Measurements from ENCODE around the gene SMARCD3. TPM values are rescaled to one million over a fixed set of nuclear protein-coding genes. Genes with fewer than 3 reads are reported as not detected.

The SMARCD3 gene
- 65.3 TPM for polyA plus RNA-seq (2013, experiment 1 of 2; ENCODE audit: insufficient read length)
- polyA plus RNA-seq (2013, experiment 2 of 2; ENCODE audit: insufficient read length), result 69.5 TPM

DNA sequence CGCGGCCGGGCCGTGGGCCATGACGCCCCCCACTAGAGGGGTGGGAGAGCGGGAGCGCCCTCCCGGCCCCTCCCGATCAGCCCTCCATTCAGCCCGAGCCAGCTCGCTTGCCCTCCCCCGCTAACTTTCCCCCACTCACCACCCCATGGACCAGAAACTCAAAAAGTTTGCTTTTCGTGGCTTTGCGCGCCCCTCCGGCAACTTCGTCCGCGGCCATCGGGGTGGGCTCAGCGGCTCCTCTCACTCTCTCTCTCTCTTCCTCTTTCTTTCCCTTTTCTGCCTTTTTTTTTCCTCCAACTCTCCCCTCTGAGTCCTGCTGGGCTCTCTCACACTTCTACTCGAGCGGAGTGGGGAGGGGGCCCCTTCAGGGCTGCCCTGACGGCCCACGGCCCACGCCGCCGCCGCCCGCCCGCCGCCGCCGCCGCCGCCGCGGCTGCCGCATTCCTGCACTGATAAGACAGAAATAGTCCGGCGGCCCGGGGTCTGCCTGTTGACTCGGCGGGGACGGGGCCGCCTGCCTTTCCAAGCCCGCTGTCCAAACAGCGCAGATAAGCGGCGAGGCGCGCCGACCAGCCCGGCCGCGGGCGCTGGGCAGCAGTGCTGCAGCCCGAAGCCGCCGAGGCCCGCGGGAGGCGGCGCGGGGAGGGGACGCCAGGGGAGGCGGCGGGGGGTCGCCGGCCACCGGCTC is at the start of gene SMARCD3:
Gene SMARCD3 (minus strand): TSS at position 349 of the 688 bp plus-strand sequence. CDS start 132 bp downstream, at position 217.
- peak; percentile 76 for DNase-seq

- DNase-seq, result no peak
Measured at GRCh38 chr7:151296202-151296992, 47.9 kb upstream of the SMARCD3 start.

DNA sequence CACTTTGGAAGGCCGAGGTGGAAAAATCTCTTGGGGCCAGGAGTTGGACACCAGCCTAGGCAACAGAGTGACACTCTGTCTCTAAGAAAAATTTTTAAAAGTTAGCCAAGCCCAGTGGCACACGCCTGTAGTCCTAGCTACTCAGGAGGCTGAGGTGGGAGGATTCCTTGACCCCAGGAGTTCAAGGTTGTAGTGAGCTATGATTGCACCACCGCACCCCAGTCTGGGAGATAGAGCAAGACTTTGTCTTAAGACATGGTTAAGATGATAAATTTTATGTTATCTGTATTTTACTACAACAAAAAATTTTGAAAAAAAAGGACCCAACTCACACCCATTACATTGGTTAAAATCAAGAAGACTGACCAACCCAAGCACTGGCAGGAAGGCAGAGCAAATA is 44.4 kb upstream of the SMARCD3 start:
- DNase-seq, result no peak

DNA sequence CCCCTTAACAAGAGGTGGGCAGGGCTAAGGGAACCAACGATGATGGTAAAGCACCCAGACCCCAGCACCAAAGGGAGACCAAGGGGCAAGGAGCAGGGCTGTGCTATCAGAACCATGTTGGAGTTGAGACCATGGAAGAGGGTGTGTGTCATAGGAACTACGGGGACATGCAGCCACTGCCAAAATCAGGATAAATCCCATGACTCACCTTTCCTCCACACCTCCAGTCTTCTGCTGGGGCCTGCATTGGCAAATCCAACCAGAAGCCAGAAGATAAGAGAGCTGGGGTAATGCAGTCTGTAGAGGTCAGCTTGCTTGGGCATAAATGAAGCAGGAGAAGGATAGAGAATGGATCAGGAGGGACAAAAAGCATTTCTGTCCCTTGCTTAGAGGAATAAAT is 42.7 kb upstream of the SMARCD3 start:
- DNase-seq, result no peak

DNA sequence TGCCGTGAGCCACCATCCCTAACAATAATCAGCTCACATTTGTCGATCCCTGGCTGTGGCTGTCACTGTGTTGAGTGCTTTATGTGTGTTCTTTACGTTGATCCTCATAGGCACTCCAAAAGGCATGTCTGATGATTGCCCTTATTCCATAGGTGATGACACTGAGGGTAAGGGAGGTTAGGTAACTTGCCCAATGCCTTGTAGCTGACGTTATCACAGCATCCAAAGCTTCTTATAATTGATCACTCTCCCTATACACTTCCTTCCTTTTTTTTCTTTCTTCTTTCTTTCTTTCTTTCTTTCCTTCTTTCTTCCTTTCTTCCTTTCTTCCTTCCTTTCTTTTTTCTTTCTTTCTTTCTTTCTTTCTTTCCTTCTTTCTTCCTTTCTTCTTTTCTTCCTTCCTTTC is 41.9 kb upstream of the SMARCD3 start:
- DNase-seq, result no peak

- no peak for DNase-seq
Measured at GRCh38 chr7:151289891-151290290, 41.4 kb upstream of the SMARCD3 start.

DNA sequence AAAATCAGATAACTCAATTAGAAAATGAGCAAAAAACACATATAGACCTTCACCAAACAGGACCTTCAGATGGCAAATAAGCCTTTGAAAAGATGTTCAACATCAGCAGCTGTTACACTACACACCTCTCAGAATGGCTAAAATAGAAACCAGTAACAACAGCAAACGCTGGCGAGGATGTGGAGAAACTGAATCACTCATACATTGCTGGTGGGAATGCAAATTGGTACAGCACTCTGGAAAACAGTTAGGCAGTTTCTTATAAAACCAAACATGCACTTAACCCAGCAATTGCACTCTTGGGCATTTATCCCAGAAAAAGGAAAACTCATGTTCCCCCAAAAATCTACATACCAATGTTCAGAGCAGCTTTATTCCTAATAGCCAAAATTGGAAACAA is 37.7 kb upstream of the SMARCD3 start:
- no peak for DNase-seq

DNA sequence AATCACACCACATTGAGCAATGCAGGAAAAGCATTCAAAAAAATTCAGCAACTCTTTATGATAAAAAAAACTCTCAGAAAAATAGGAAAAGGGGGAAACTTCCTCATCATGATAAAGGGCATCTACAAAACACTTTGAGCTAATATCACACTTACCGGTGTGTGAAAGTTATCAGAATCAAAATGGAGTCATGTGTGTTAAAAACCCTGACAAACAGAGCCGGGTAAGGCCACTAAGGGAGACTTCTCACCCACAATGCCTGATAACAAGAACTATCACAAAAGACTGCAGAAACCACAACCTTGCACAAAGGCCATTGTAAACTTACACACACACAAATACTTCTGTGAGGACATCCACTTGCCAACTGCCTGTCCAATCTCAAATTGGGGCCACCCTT is 34.8 kb upstream of the SMARCD3 start:
- DNase-seq, result no peak

DNA sequence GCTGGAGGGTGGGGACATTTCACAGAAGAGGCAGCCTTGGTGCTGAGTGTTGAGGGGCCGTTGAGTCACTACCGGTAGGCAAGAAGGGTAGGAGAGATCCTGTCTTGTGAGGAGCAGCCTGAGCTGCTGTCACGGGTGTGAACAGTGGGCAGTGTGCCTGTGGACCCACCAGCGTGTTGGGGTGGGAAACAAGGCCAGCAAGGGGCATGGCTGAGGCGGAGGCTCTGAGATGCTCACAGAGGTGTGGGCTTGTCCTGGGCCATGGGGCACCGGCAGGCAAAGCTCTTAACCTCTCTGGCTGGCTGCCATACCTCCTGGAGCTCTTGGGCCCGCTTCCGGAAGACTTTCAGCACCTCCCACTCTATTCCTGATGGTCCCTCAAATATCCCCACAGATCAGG is 33.6 kb upstream of the SMARCD3 start:
- DNase-seq, result no peak

DNA sequence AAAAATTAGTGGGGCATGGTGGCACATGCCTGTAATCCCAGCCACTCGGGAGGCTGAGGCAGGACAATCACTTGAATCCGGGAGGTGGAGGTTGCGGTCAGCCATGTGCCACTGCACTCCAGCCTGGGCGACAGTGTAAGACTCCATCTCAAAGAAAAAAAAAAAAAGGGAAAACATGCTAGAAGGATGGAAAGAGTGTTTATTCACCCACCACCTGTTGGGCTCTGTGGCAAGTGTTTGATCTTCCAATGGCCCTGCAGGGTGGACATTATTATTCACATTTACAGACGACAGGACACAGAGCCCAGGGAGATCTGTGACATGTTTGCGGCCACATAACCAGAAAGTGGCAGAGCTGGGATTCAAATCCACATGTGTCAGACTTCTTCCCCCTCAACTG is 33.2 kb upstream of the SMARCD3 start:
- no peak for DNase-seq

DNA sequence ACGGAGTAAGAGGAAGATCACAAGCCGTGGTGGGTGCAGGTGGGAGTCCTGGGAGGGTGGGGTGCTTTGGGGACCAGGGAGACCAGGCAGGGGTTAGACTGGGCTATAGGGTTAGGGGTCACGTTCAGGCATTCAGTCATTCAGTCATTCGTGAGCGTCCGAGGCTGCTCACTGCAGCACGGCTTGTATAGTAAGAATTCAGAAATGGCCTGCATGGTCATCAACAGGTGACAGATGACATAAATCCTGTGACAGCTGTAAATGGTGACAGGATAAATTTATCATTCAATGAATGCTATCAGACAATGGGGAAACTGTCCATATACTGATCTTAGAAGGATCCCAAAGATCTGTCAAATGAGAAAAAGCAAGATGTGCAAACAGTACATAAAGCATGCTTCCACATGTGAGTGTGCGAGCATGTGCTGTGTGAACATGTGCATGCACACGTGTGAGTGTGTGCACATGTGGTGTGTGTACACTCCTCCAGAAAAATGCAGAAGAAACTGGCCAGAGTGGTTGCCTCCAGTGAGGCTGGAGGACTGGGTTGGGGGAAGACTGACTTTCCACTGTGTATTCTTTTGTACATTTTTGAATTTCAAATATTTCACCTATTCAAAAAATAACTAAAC is 32.0 kb upstream of the SMARCD3 start:
- no peak for DNase-seq

- no peak for DNase-seq
Measured at GRCh38 chr7:151279868-151280267, 31.4 kb upstream of the SMARCD3 start.

- no peak for DNase-seq
Measured at GRCh38 chr7:151278949-151279348, 30.5 kb upstream of the SMARCD3 start.

DNA sequence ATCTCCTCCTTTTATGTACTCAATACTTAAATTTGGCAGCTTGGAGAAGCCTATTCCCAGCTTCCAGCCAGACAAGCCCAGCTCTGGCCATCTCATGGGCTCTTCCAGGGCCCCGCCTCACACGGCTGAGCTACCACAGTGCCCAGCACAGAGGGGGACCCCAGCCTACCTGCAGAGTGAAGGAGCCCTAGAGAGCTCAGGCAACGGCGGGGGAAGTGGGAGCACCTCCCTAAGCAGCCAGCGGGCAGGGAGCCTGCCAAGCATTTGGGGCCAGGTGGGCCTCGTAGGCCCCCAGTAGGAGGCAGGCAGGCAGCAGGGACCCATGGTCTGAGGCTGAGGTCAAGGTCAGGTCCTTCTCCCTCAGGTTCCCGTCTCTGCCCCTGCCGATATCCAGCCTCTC is 29.1 kb upstream of the SMARCD3 start:
- no peak for DNase-seq

DNA sequence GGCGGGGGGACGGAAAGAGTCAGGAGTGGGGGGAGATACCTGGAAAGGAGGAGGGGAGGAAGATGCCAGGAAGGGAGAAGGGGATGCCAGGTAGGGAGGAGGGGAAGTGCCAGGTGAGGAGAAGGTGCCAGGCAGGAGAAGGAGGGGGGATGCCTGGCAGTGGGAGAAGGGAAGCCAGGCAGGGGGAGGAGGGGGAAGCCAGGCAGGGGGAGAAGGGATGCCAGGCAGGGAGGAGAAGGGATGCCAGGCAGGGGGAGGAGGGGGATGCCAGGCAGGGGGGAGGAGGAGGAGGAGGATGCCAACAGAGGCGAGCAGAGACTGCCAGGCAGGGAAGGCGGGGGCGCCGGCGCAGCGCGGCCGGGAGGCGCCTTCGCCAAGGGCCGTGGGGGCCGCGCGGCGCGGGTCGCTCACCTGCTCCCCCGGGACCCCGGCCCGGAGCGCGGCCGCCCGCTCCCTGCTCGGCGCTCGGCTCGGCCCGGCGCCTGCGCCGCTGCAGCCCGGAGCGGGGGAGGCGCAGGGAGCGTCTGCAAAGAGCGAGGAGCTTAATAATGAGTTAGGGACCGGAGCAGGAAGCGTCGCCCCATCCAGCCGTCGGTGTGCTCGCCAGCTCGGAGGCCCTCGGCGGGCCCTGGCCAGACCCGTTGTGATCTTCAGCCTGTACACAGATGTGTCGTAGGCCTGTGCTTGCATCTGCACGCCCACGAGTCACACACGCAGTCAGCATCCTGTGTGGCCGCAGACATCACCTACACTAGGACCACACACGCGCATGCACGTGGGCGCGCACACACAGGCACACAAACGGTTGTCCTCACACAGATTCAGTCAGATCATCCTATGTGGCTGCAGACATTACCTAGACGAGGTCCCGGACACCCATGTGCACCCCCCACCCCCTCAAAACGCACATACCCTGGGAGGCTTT is 28.4 kb upstream of the SMARCD3 start:
- peak; percentile 68 for DNase-seq

- no peak for DNase-seq
Measured at GRCh38 chr7:151275813-151276577, 27.5 kb upstream of the SMARCD3 start.

- DNase-seq, result no peak
Measured at GRCh38 chr7:151274936-151275812, 26.7 kb upstream of the SMARCD3 start.

DNA sequence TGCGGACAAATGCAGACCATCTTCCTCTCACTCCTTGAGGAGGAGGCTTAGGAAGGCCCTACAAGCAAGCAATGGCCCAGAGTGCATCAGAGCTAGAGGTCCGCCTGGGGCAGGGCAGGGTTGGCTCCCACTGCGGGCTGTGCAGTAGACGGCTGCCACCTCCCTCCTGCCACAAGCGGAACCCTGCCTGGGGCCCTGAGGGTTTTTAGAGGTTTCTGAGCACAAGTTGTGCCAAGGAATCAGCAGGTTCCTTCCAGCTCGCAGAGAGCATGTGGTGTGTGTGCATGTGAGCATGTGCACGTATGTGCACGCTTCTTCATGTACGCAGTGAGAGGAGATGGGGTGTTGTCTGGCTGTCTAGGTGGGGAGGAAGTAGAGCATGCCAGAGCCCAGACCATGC is 25.9 kb upstream of the SMARCD3 start:
- DNase-seq, result no peak

- DNase-seq, result no peak
Measured at GRCh38 chr7:151273651-151274390, 25.3 kb upstream of the SMARCD3 start.

GRCh38 chr7:151272877-151273276 is 24.4 kb upstream of the SMARCD3 start:
- DNase-seq, result no peak
